WTC11 (cell line): Measurements from ENCODE around the gene SCAF11. TPM values are rescaled to one million over a fixed set of nuclear protein-coding genes. Genes with fewer than 3 reads are reported as not detected.

ENCODE experiments used
- CBFB ChIP-seq: sonication (generic); formaldehyde crosslinking; IDR thresholded peaks from 2 replicates; pipeline ENCODE4 v1.8.1; 2022; ENCODE audit warnings: mild to moderate bottlenecking, low read depth, missing genetic modification reagents
- CREB1 ChIP-seq: sonication (generic); formaldehyde crosslinking; IDR thresholded peaks from 2 replicates; pipeline ENCODE4 v1.8.0; 2023; ENCODE audit warnings: mild to moderate bottlenecking, missing genetic modification reagents
- CREM ChIP-seq: sonication (generic); formaldehyde crosslinking; IDR thresholded peaks from 2 replicates; pipeline ENCODE4 v1.8.1; 2022; ENCODE audit warnings: mild to moderate bottlenecking, missing genetic modification reagents, moderate library complexity
- FOXP1 ChIP-seq: sonication (generic); formaldehyde crosslinking; IDR thresholded peaks from 2 replicates; pipeline ENCODE4 v1.8.0; 2022; ENCODE audit warnings: missing genetic modification reagents, mild to moderate bottlenecking, moderate library complexity, borderline replicate concordance
- HMGA2 ChIP-seq: fragments of 250-450 bp; sonication (Bioruptor Pico); IDR thresholded peaks from 2 replicates; pipeline ENCODE4 v1.4.0; 2021; ENCODE audit warnings: mild to moderate bottlenecking, moderate library complexity
- MYBL2 ChIP-seq: sonication (generic); formaldehyde crosslinking; IDR thresholded peaks from 2 replicates; pipeline ENCODE4 v1.8.1; 2023; ENCODE audit warnings: mild to moderate bottlenecking, moderate library complexity, missing genetic modification reagents
- NFATC4 ChIP-seq: fragments of 250-450 bp; sonication (Bioruptor Pico); IDR thresholded peaks from 2 replicates; pipeline ENCODE4 v1.9.0; 2021; ENCODE audit warnings: mild to moderate bottlenecking
- NFE2L1 ChIP-seq: sonication (generic); formaldehyde crosslinking; IDR thresholded peaks from 2 replicates; pipeline ENCODE4 v1.8.1; 2023; ENCODE audit warnings: missing genetic modification reagents
- NR2C2 ChIP-seq: sonication (generic); formaldehyde crosslinking; IDR thresholded peaks from 2 replicates; pipeline ENCODE4 v1.8.0; 2022; ENCODE audit warnings: mild to moderate bottlenecking, missing genetic modification reagents
- NR3C1 ChIP-seq: sonication (generic); formaldehyde crosslinking; conservative IDR thresholded peaks from 2 replicates; pipeline ENCODE4 v1.8.1; 2023; ENCODE audit warnings: low read depth, mild to moderate bottlenecking, missing genetic modification reagents
- SMAD4 ChIP-seq: sonication (generic); formaldehyde crosslinking; IDR thresholded peaks from 2 replicates; pipeline ENCODE4 v1.8.0; 2022; ENCODE audit warnings: mild to moderate bottlenecking, missing genetic modification reagents
- SOX15 ChIP-seq: fragments of 250-450 bp; sonication (Bioruptor Pico); IDR thresholded peaks from 2 replicates; pipeline ENCODE4 v1.9.0; 2021; ENCODE audit warnings: mild to moderate bottlenecking
- TEAD4 ChIP-seq: sonication (generic); formaldehyde crosslinking; IDR thresholded peaks from 2 replicates; pipeline ENCODE4 v1.8.0; 2022; ENCODE audit warnings: mild to moderate bottlenecking, missing genetic modification reagents
- ZNF121 ChIP-seq: sonication (generic); formaldehyde crosslinking; IDR thresholded peaks from 2 replicates; pipeline ENCODE4 v1.8.0; 2023; ENCODE audit warnings: missing genetic modification reagents
- ZNF232 ChIP-seq: sonication (generic); formaldehyde crosslinking; IDR thresholded peaks from 2 replicates; pipeline ENCODE4 v1.8.0; 2022; ENCODE audit warnings: mild to moderate bottlenecking, missing genetic modification reagents
- ZNF423 ChIP-seq: fragments of 250-450 bp; sonication (Bioruptor Pico); IDR thresholded peaks from 2 replicates; pipeline ENCODE4 v2.1.2; 2022; ENCODE audit warnings: mild to moderate bottlenecking, moderate library complexity
- total RNA-seq: library from RNA; stranded (reverse); gene quantifications from 3 replicates; pipeline ENCODE4 v1.2.3, GENCODE V29; 2021
- TF ChIP-seq, protein P1 (sequence below): fragments of 250-450 bp; sonication (Bioruptor Pico); IDR thresholded peaks from 2 replicates; pipeline ENCODE4 v1.9.0; 2021; ENCODE audit warnings: mild to moderate bottlenecking, borderline replicate concordance
- TF ChIP-seq, protein P2 (sequence below): sonication (generic); formaldehyde crosslinking; IDR thresholded peaks from 2 replicates; pipeline ENCODE4 v1.8.0; 2022; ENCODE audit warnings: mild to moderate bottlenecking, missing genetic modification reagents
- TF ChIP-seq, protein P3 (sequence below): sonication (generic); formaldehyde crosslinking; IDR thresholded peaks from 2 replicates; pipeline ENCODE4 v1.8.0; 2022; ENCODE audit warnings: mild to moderate bottlenecking, missing genetic modification reagents
- TF ChIP-seq, protein P4 (sequence below): fragments of 250-450 bp; sonication (Bioruptor Pico); IDR thresholded peaks from 2 replicates; pipeline ENCODE4 v1.8.0; 2021; ENCODE audit warnings: mild to moderate bottlenecking
- TF ChIP-seq, protein P5 (sequence below): sonication (generic); formaldehyde crosslinking; IDR thresholded peaks from 2 replicates; pipeline ENCODE4 v1.8.0; 2023; ENCODE audit warnings: mild to moderate bottlenecking, missing genetic modification reagents
- TF ChIP-seq, protein P6 (sequence below): sonication (generic); formaldehyde crosslinking; IDR thresholded peaks from 2 replicates; pipeline ENCODE4 v1.8.1; 2023; ENCODE audit warnings: mild to moderate bottlenecking, missing genetic modification reagents, moderate library complexity
- TF ChIP-seq, protein P7 (sequence below): sonication (generic); formaldehyde crosslinking; IDR thresholded peaks from 2 replicates; pipeline ENCODE4 v1.8.0; 2022; ENCODE audit warnings: mild to moderate bottlenecking, missing genetic modification reagents
- TF ChIP-seq, protein P8 (sequence below): sonication (generic); formaldehyde crosslinking; IDR thresholded peaks from 2 replicates; pipeline ENCODE4 v1.8.1; 2023; ENCODE audit warnings: mild to moderate bottlenecking, missing genetic modification reagents, moderate library complexity
- TF ChIP-seq, protein P9 (sequence below): sonication (generic); formaldehyde crosslinking; conservative IDR thresholded peaks from 2 replicates; pipeline ENCODE4 v1.8.1; 2022; ENCODE audit warnings: mild to moderate bottlenecking, missing genetic modification reagents

SCAF11 gene
- total RNA-seq, 1 experiment from 2014 or later, result 72.6 TPM

DNA sequence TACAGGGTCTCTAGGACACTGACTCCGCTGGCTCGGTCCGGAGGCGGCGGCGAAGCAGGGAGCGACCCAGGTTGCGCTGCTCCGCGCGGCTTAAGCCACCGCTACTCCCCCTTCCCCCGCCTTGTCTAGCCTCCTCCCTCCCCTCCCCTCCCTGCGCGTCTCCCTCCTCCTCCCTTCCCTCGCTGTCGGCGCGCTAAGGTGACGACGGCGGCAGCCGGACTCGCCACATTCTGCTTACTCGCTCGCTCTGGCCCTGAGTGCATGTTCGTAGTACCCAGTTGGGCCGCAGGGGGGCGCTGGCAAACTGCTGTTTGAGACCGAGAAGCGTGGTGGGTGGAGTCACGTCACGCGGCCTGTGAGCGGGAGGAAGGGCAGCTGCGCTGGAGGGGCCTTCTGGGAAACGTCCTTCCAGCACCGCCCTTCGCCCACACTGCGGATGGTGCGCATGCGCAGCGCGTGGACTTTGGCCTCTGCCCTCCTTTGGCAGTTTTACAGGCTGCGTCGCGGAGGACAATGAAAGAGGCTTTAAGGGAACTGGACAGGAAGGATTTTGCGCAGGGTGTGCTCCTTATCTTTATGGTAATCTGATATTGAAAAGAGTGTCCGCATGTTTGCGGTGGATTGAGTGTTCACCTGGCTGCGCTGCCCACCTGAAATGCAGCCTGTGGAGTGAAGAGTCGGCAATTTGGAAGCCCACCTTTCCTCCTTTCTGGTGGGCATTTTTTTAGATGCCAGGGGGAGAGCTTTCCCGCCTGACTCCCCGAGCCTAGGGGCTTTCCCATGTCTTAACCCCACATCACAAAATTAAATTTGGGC is at the start of gene SCAF11 (continued):
- TF ChIP-seq NR3C1 (CRISPR knock-in tag), result peak; percentile 88; the same call in 1 of the 2 replicates
- peak; percentile 84; the same call in 1 of the 2 replicates for TF ChIP-seq CBFB (CRISPR knock-in tag)
- TF ChIP-seq, protein P1, sequence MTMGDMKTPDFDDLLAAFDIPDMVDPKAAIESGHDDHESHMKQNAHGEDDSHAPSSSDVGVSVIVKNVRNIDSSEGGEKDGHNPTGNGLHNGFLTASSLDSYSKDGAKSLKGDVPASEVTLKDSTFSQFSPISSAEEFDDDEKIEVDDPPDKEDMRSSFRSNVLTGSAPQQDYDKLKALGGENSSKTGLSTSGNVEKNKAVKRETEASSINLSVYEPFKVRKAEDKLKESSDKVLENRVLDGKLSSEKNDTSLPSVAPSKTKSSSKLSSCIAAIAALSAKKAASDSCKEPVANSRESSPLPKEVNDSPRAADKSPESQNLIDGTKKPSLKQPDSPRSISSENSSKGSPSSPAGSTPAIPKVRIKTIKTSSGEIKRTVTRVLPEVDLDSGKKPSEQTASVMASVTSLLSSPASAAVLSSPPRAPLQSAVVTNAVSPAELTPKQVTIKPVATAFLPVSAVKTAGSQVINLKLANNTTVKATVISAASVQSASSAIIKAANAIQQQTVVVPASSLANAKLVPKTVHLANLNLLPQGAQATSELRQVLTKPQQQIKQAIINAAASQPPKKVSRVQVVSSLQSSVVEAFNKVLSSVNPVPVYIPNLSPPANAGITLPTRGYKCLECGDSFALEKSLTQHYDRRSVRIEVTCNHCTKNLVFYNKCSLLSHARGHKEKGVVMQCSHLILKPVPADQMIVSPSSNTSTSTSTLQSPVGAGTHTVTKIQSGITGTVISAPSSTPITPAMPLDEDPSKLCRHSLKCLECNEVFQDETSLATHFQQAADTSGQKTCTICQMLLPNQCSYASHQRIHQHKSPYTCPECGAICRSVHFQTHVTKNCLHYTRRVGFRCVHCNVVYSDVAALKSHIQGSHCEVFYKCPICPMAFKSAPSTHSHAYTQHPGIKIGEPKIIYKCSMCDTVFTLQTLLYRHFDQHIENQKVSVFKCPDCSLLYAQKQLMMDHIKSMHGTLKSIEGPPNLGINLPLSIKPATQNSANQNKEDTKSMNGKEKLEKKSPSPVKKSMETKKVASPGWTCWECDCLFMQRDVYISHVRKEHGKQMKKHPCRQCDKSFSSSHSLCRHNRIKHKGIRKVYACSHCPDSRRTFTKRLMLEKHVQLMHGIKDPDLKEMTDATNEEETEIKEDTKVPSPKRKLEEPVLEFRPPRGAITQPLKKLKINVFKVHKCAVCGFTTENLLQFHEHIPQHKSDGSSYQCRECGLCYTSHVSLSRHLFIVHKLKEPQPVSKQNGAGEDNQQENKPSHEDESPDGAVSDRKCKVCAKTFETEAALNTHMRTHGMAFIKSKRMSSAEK (CRISPR knock-in tag), result no peak
- TF ChIP-seq, protein P2, sequence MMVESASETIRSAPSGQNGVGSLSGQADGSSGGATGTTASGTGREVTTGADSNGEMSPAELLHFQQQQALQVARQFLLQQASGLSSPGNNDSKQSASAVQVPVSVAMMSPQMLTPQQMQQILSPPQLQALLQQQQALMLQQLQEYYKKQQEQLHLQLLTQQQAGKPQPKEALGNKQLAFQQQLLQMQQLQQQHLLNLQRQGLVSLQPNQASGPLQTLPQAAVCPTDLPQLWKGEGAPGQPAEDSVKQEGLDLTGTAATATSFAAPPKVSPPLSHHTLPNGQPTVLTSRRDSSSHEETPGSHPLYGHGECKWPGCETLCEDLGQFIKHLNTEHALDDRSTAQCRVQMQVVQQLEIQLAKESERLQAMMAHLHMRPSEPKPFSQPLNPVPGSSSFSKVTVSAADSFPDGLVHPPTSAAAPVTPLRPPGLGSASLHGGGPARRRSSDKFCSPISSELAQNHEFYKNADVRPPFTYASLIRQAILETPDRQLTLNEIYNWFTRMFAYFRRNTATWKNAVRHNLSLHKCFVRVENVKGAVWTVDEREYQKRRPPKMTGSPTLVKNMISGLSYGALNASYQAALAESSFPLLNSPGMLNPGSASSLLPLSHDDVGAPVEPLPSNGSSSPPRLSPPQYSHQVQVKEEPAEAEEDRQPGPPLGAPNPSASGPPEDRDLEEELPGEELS (CRISPR knock-in tag), result peak; percentile 98
- TF ChIP-seq CREM (CRISPR knock-in tag), result peak; percentile 94
- TF ChIP-seq FOXP1 (CRISPR knock-in tag), result peak; percentile 92; the same call in 1 of the 2 replicates
- TF ChIP-seq, protein P3, sequence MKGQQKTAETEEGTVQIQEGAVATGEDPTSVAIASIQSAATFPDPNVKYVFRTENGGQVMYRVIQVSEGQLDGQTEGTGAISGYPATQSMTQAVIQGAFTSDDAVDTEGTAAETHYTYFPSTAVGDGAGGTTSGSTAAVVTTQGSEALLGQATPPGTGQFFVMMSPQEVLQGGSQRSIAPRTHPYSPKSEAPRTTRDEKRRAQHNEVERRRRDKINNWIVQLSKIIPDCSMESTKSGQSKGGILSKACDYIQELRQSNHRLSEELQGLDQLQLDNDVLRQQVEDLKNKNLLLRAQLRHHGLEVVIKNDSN, result peak; percentile 91
- no peak for TF ChIP-seq NFATC4 (CRISPR knock-in tag)
- peak; percentile 87 for TF ChIP-seq MYBL2 (CRISPR knock-in tag)
- 0 out of 2 replicates have a peak, but pooled peaks have one; percentile 35 for TF ChIP-seq SMAD4 (CRISPR knock-in tag)
- peak; percentile 63 for TF ChIP-seq NR2C2 (CRISPR knock-in tag)
- TF ChIP-seq, protein P4, sequence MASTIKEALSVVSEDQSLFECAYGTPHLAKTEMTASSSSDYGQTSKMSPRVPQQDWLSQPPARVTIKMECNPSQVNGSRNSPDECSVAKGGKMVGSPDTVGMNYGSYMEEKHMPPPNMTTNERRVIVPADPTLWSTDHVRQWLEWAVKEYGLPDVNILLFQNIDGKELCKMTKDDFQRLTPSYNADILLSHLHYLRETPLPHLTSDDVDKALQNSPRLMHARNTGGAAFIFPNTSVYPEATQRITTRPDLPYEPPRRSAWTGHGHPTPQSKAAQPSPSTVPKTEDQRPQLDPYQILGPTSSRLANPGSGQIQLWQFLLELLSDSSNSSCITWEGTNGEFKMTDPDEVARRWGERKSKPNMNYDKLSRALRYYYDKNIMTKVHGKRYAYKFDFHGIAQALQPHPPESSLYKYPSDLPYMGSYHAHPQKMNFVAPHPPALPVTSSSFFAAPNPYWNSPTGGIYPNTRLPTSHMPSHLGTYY (CRISPR knock-in tag), result no peak
- TF ChIP-seq CREB1 (CRISPR knock-in tag), result peak; percentile 97
- TF ChIP-seq, protein P5, sequence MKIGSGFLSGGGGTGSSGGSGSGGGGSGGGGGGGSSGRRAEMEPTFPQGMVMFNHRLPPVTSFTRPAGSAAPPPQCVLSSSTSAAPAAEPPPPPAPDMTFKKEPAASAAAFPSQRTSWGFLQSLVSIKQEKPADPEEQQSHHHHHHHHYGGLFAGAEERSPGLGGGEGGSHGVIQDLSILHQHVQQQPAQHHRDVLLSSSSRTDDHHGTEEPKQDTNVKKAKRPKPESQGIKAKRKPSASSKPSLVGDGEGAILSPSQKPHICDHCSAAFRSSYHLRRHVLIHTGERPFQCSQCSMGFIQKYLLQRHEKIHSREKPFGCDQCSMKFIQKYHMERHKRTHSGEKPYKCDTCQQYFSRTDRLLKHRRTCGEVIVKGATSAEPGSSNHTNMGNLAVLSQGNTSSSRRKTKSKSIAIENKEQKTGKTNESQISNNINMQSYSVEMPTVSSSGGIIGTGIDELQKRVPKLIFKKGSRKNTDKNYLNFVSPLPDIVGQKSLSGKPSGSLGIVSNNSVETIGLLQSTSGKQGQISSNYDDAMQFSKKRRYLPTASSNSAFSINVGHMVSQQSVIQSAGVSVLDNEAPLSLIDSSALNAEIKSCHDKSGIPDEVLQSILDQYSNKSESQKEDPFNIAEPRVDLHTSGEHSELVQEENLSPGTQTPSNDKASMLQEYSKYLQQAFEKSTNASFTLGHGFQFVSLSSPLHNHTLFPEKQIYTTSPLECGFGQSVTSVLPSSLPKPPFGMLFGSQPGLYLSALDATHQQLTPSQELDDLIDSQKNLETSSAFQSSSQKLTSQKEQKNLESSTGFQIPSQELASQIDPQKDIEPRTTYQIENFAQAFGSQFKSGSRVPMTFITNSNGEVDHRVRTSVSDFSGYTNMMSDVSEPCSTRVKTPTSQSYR (CRISPR knock-in tag), result peak; percentile 96
- TF ChIP-seq SOX15 (CRISPR knock-in tag), result no peak
- TF ChIP-seq NFE2L1, result peak; percentile 86; the same call in 1 of the 2 replicates
- TF ChIP-seq, protein P6, sequence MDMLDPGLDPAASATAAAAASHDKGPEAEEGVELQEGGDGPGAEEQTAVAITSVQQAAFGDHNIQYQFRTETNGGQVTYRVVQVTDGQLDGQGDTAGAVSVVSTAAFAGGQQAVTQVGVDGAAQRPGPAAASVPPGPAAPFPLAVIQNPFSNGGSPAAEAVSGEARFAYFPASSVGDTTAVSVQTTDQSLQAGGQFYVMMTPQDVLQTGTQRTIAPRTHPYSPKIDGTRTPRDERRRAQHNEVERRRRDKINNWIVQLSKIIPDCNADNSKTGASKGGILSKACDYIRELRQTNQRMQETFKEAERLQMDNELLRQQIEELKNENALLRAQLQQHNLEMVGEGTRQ, result peak; percentile 90
- TF ChIP-seq, protein P7, sequence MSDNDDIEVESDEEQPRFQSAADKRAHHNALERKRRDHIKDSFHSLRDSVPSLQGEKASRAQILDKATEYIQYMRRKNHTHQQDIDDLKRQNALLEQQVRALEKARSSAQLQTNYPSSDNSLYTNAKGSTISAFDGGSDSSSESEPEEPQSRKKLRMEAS (CRISPR knock-in tag), result peak; percentile 98
- peak; percentile 98 for TF ChIP-seq ZNF232 (CRISPR knock-in tag)
- TF ChIP-seq HMGA2 (CRISPR knock-in tag), result no peak
- TF ChIP-seq, protein P8, sequence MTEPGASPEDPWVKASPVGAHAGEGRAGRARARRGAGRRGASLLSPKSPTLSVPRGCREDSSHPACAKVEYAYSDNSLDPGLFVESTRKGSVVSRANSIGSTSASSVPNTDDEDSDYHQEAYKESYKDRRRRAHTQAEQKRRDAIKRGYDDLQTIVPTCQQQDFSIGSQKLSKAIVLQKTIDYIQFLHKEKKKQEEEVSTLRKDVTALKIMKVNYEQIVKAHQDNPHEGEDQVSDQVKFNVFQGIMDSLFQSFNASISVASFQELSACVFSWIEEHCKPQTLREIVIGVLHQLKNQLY (CRISPR knock-in tag), result no peak
- TF ChIP-seq ZNF423 (CRISPR knock-in tag), result no peak
- TF ChIP-seq, protein P9, sequence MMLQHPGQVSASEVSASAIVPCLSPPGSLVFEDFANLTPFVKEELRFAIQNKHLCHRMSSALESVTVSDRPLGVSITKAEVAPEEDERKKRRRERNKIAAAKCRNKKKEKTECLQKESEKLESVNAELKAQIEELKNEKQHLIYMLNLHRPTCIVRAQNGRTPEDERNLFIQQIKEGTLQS (CRISPR knock-in tag), result peak; percentile 44; the same call in 1 of the 2 replicates
- TF ChIP-seq ZNF121 (CRISPR knock-in tag), result 0 out of 2 replicates have a peak, but pooled peaks have one; percentile 37
- peak; percentile 57; the same call in 1 of the 2 replicates for TF ChIP-seq TEAD4
